Activated T-helper 1 cell treated with anti-CD3 and anti-CD28 coated beads, Interleukin-12 subunit alpha, Interleukin-12 subunit beta, Interleukin-2, Interleukin-4 antibody, amounts not matched to agents 30 ng/mL and 10 ng/mL and 1 ng/mL, durations not matched to agents 14 hours and 24 hours and 36 hours (primary cell): ENCODE data around the gene OSM. TPM values are rescaled to one million over a fixed set of nuclear protein-coding genes. Genes with fewer than 3 reads are reported as not detected.
A peak's percentile ranks its signal among the peaks of the same experiment; 100 is the strongest.

ENCODE experiments used
- DNase-seq: peaks from one replicate; pipeline ENCODE4 v3.0.0; 2021; ENCODE audit warnings: low spot score
- H3K27ac Mint-ChIP-seq: one replicate; pipeline ENCODE4 v1.8.0; 2021; ENCODE audit warnings: mild to moderate bottlenecking, mixed read lengths
- H3K27me3 Mint-ChIP-seq: one replicate; pipeline ENCODE4 v1.8.0; 2022; ENCODE audit warnings: mild to moderate bottlenecking, moderate library complexity, mixed read lengths; ENCODE audit not compliant: insufficient read depth
- H3K36me3 Mint-ChIP-seq: one replicate; pipeline ENCODE4 v1.8.0; 2021; ENCODE audit warnings: low read depth, mixed read lengths
- H3K4me1 Mint-ChIP-seq: one replicate; pipeline ENCODE4 v1.8.0; 2021; ENCODE audit warnings: low read depth, mixed read lengths
- H3K4me3 Mint-ChIP-seq: one replicate; pipeline ENCODE4 v1.8.0; 2021; ENCODE audit warnings: mild to moderate bottlenecking, moderate library complexity, mixed read lengths
- H3K9me3 Mint-ChIP-seq: one replicate; pipeline ENCODE4 v1.8.0; 2021; ENCODE audit warnings: mixed read lengths
- intact Hi-C: fragments of 100-400 bp; cut with micrococcal nuclease; formaldehyde crosslinking; loops from one replicate; pipeline ENCODE4 v1.15.1; 2024
- total RNA-seq: library from RNA; stranded (reverse); gene quantifications from 2 replicates; pipeline ENCODE4 v1.2.3, GENCODE V29; 2022

The OSM gene
- total RNA-seq, 1 donor from 2014 or later: 78.3 TPM

GRCh38 chr22:30294830-30295229, 28.2 kb upstream of the OSM start:
- Mint-ChIP-seq H3K27ac (no peak overlapping the region), H3K27me3 (no peaks in the 10 kb centered on the region), H3K36me3 (peaks cover 19% of the 10 kb centered on the region), H3K4me1 (peaks cover 49% of the 10 kb centered on the region), H3K9me3 (no peaks in the 10 kb centered on the region), H3K4me3 (no peak overlapping the region)
- DNase-seq: no peak
- intact Hi-C loops: no loop called here

GRCh38 chr22:30294066-30294465, 27.4 kb upstream of the OSM start:
- Mint-ChIP-seq H3K27me3 (no peaks in the 10 kb centered on the region), H3K4me3 (no peak overlapping the region), H3K9me3 (no peaks in the 10 kb centered on the region), H3K4me1 (peaks cover 50% of the 10 kb centered on the region), H3K27ac (peak overlapping the region; percentile 65), H3K36me3 (peaks cover 17% of the 10 kb centered on the region)
- no peak for DNase-seq
- intact Hi-C loops: no loop called here

GRCh38 chr22:30293026-30293425, 26.4 kb upstream of the OSM start:
- H3K4me3 Mint-ChIP-seq: no peak overlapping the region
- peaks cover 46% of the 10 kb centered on the region for H3K4me1 Mint-ChIP-seq
- intact Hi-C loops: no loop called here
- peak overlapping the region; percentile 4 for H3K27ac Mint-ChIP-seq
- H3K27me3 Mint-ChIP-seq: no peaks in the 10 kb centered on the region
- no peaks in the 10 kb centered on the region for H3K9me3 Mint-ChIP-seq
- peaks cover 13% of the 10 kb centered on the region for H3K36me3 Mint-ChIP-seq
- DNase-seq: no peak

GRCh38 chr22:30292069-30292970, 25.7 kb upstream of the OSM start:
- peaks cover 46% of the 10 kb centered on the region for H3K4me1 Mint-ChIP-seq
- no peak overlapping the region for H3K4me3 Mint-ChIP-seq
- no peak for DNase-seq
- intact Hi-C loops: no loop called here
- H3K27ac Mint-ChIP-seq: no peak overlapping the region
- no peaks in the 10 kb centered on the region for H3K9me3 Mint-ChIP-seq
- H3K36me3 Mint-ChIP-seq: peaks cover 13% of the 10 kb centered on the region
- no peaks in the 10 kb centered on the region for H3K27me3 Mint-ChIP-seq

- DNase-seq: no peak
- Mint-ChIP-seq H3K36me3 (peaks cover 10% of the 10 kb centered on the region), H3K4me3 (no peak overlapping the region), H3K9me3 (no peaks in the 10 kb centered on the region), H3K27me3 (no peaks in the 10 kb centered on the region), H3K27ac (peak overlapping the region; percentile 81), H3K4me1 (peaks cover 45% of the 10 kb centered on the region)
- intact Hi-C loops: no loop called here
Measured at GRCh38 chr22:30291058-30291892, 24.6 kb upstream of the OSM start.

- peaks cover 10% of the 10 kb centered on the region for H3K36me3 Mint-ChIP-seq
- no peak for DNase-seq
- intact Hi-C loops: no loop called here
- peaks cover 46% of the 10 kb centered on the region for H3K4me1 Mint-ChIP-seq
- peak overlapping the region; percentile 87 for H3K4me3 Mint-ChIP-seq
- no peaks in the 10 kb centered on the region for H3K27me3 Mint-ChIP-seq
- H3K9me3 Mint-ChIP-seq: no peaks in the 10 kb centered on the region
- H3K27ac Mint-ChIP-seq: peak overlapping the region; percentile 81
Measured at GRCh38 chr22:30290342-30291057, 23.8 kb upstream of the OSM start.

GRCh38 chr22:30289980-30290313, 23.3 kb upstream of the OSM start:
- Mint-ChIP-seq H3K4me3 (peak overlapping the region; percentile 87), H3K9me3 (no peaks in the 10 kb centered on the region), H3K36me3 (peaks cover 10% of the 10 kb centered on the region), H3K4me1 (peaks cover 50% of the 10 kb centered on the region), H3K27ac (peak overlapping the region; percentile 81), H3K27me3 (no peaks in the 10 kb centered on the region)
- intact Hi-C loops: loop anchor here (1.0 to 5.0 kb wide), 9 partner anchors 16 to 523 kb away; partner anchors contain the start of genes CCDC157, LIF, PES1 and TBC1D10A
- no peak for DNase-seq

GRCh38 chr22:30289141-30289979, 22.7 kb upstream of the OSM start, which contains the start of gene CASTOR1:
CASTOR1 (minus strand) TSS chr22:30289505; CDS start chr22:30289497, 8 bp downstream.
- intact Hi-C loops: loop anchor here (1.0 to 5.0 kb wide), 9 partner anchors 17 to 522 kb away; partner anchors contain the start of genes CCDC157, LIF, PES1 and TBC1D10A
- H3K36me3 Mint-ChIP-seq: peaks cover 13% of the 10 kb centered on the region
- H3K4me1 Mint-ChIP-seq: peaks cover 56% of the 10 kb centered on the region
- DNase-seq: peak; percentile 90
- H3K27ac Mint-ChIP-seq: peak within 1 kb of the TSS; percentile 81
- H3K9me3 Mint-ChIP-seq: no peaks in the 10 kb centered on the region
- H3K27me3 Mint-ChIP-seq: no peaks in the 10 kb centered on the region
- peak within 1 kb of the TSS; percentile 87 for H3K4me3 Mint-ChIP-seq

GRCh38 chr22:30288419-30289140, 21.9 kb upstream of the OSM start:
- H3K4me1 Mint-ChIP-seq: peaks cover 53% of the 10 kb centered on the region
- no peaks in the 10 kb centered on the region for H3K9me3 Mint-ChIP-seq
- H3K36me3 Mint-ChIP-seq: peaks cover 9% of the 10 kb centered on the region
- no peak for DNase-seq
- H3K4me3 Mint-ChIP-seq: peak overlapping the region; percentile 86
- H3K27me3 Mint-ChIP-seq: no peaks in the 10 kb centered on the region
- H3K27ac Mint-ChIP-seq: peak overlapping the region; percentile 40
- intact Hi-C loops: loop anchor here (1.0 to 5.0 kb wide), 9 partner anchors 18 to 521 kb away; partner anchors contain the start of genes CCDC157, LIF, PES1 and TBC1D10A

- Mint-ChIP-seq H3K36me3 (peaks cover 3% of the 10 kb centered on the region), H3K4me1 (peaks cover 60% of the 10 kb centered on the region), H3K27me3 (no peaks in the 10 kb centered on the region), H3K27ac (peak overlapping the region; percentile 73), H3K4me3 (peak overlapping the region; percentile 86), H3K9me3 (no peaks in the 10 kb centered on the region)
- intact Hi-C loops: loop anchor here (1.0 to 5.0 kb wide), 4 partner anchors 22 to 304 kb away; partner anchors contain the start of genes OSM, PES1 and RNF215
- DNase-seq: peak; percentile 80
Measured at GRCh38 chr22:30287648-30288418, 21.2 kb upstream of the OSM start.
